ENCODE measurements around the gene FLOT1. TPM values are rescaled to one million over a fixed set of nuclear protein-coding genes. Genes with fewer than 3 reads are reported as not detected.

FLOT1 gene
- total RNA-seq, 1 donor from 2014 or later = 80.3 TPM

DNA sequence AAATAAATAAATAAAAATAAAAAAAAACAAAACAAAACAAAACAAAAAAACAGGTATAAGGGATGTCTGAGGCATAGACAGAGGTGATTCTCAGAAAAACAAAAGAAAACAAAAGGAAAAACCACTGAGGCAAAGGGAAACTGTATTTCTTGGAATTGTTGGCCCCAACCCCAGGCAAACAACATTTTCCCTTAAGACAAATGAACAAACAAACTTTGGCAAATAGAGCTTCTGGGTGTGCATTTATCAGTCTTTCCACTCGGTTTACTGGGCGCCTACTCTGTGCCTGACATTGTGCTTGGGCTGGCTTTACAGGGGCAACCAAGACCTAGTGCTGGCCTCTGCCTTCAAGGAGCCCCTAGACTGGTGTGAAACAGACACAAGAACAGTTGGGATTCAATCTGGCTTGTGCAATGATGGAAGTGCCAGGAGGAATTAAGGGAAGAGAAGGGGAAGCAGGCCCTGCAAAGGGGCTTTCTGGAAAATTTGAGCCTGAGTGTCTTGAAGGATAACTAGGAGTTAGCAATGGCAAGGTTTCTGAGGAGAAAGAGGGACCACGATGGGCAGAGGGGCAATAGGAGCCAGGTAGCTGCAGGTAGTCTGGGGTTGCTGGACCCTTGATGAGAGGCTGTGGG lies 35.6 kb upstream of the FLOT1 start:
- no peaks in the 10 kb centered on the region for H3K79me2 ChIP-seq (ENCODE audit: low read depth)
- H3K9ac ChIP-seq = no peak overlapping the region
- TF ChIP-seq EZH2 (IDR thresholded peaks at IDR 0.05) = no peak
- no peak for TF ChIP-seq CTCF (IDR thresholded peaks at IDR 0.05)
- no peak for TF ChIP-seq EZH2phosphoT487 (IDR thresholded peaks at IDR 0.05)
- peaks cover 4% of the 10 kb centered on the region for H3K4me1 ChIP-seq
- no peaks in the 10 kb centered on the region for H3F3A ChIP-seq (ENCODE audit: low read depth)
- H3K9me3 Mint-ChIP-seq = peaks cover 7% of the 10 kb centered on the region
- H4K20me1 ChIP-seq (ENCODE audit: low read depth) = no peaks in the 10 kb centered on the region
- no peaks in the 10 kb centered on the region for H3K9me3 ChIP-seq (ENCODE audit: low read depth)
- H3K27me3 ChIP-seq = no peaks in the 10 kb centered on the region
- peaks cover 13% of the 10 kb centered on the region for H3K27me3 Mint-ChIP-seq (ENCODE audit: insufficient read depth, low read depth)
- H2AFZ ChIP-seq (replicated peaks) = no peak overlapping the region
- H3K4me3 Mint-ChIP-seq = no peak overlapping the region
- H3K4me3 ChIP-seq = no peak overlapping the region
- no peaks in the 10 kb centered on the region for H3K36me3 Mint-ChIP-seq
- no peak for DNase-seq (ENCODE audit: low spot score)
- peaks cover 22% of the 10 kb centered on the region for H3K4me1 Mint-ChIP-seq
- no peak overlapping the region for H3K27ac Mint-ChIP-seq
- no peaks in the 10 kb centered on the region for H3K36me3 ChIP-seq
- no peak overlapping the region for H3K27ac ChIP-seq
- no peak overlapping the region for H3K4me2 ChIP-seq

GRCh38 chr6:30777155-30777485 lies 34.6 kb upstream of the FLOT1 start:
- H3K9me3 ChIP-seq (ENCODE audit: low read depth) = no peaks in the 10 kb centered on the region
- H3K79me2 ChIP-seq (ENCODE audit: low read depth) = no peaks in the 10 kb centered on the region
- H3K27me3 ChIP-seq = no peaks in the 10 kb centered on the region
- Mint-ChIP-seq H3K36me3 (no peaks in the 10 kb centered on the region), H3K27ac (no peak overlapping the region), H3K27me3 (ENCODE audit: insufficient read depth, low read depth) (peaks cover 18% of the 10 kb centered on the region), H3K9me3 (peaks cover 12% of the 10 kb centered on the region), H3K4me1 (peaks cover 29% of the 10 kb centered on the region), H3K4me3 (no peak overlapping the region)
- H3K9ac ChIP-seq = no peak overlapping the region
- peaks cover 4% of the 10 kb centered on the region for H3K4me1 ChIP-seq
- DNase-seq (ENCODE audit: low spot score) = no peak
- H2AFZ ChIP-seq (replicated peaks) = no peak overlapping the region
- H3F3A ChIP-seq (ENCODE audit: low read depth) = no peaks in the 10 kb centered on the region
- TF ChIP-seq EZH2phosphoT487 (IDR thresholded peaks at IDR 0.05) (no peak), CTCF (IDR thresholded peaks at IDR 0.05) (no peak), EZH2 (IDR thresholded peaks at IDR 0.05) (no peak)
- no peak overlapping the region for H3K4me3 ChIP-seq
- H3K4me2 ChIP-seq = no peak overlapping the region
- H3K36me3 ChIP-seq = no peaks in the 10 kb centered on the region
- no peak overlapping the region for H3K27ac ChIP-seq
- no peaks in the 10 kb centered on the region for H4K20me1 ChIP-seq (ENCODE audit: low read depth)

DNA sequence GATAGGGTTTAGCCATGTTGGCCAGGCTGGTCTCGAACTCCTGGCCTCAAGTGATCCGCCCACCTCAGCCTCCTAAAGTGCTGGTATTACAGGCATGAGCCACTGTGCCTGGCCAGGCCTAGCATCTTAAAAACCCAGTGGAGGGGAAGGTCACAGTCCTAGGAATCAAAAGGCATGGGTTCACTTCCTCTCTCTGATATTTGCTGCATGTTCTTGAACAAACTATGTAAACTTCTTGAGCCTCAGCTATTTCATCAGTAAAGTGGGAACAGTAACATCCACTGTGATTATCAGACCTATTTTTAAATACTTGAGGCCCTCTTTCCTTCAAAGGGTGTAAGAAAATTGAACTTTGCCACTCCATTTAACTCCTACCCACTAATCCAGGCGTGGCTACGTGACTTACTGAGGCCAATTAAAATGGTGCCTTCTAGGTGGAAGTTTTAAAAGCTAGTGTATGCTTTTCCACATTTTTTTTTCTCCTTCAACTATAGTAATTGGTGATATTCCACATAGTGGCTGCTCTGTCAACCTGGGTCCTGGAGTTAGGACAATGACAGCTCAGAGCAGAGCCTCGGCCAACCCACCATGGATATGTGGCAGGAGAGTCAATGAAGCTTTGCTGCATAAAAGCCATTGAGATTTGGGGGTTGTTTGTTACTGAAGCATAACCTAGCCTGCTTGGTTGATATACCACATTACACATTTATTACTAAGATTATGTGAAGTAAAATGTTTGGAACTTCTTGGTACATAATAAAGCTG lies 34.1 kb upstream of the FLOT1 start:
- H3K27ac Mint-ChIP-seq = peak overlapping the region; percentile 36
- Histone ChIP-seq H3K9me3 (ENCODE audit: low read depth) (no peaks in the 10 kb centered on the region), H3K27ac (no peak overlapping the region), H3K4me2 (no peak overlapping the region), H3K4me1 (peaks cover 4% of the 10 kb centered on the region), H3K36me3 (no peaks in the 10 kb centered on the region), H2AFZ (replicated peaks) (no peak overlapping the region), H3K9ac (no peak overlapping the region), H3K79me2 (ENCODE audit: low read depth) (no peaks in the 10 kb centered on the region), H3K4me3 (no peak overlapping the region), H4K20me1 (ENCODE audit: low read depth) (no peaks in the 10 kb centered on the region), H3K27me3 (no peaks in the 10 kb centered on the region), H3F3A (ENCODE audit: low read depth) (no peaks in the 10 kb centered on the region)
- peaks cover 10% of the 10 kb centered on the region for H3K9me3 Mint-ChIP-seq
- peaks cover 29% of the 10 kb centered on the region for H3K4me1 Mint-ChIP-seq
- H3K36me3 Mint-ChIP-seq = no peaks in the 10 kb centered on the region
- TF ChIP-seq CTCF (IDR thresholded peaks at IDR 0.05) = no peak
- H3K4me3 Mint-ChIP-seq = no peak overlapping the region
- H3K27me3 Mint-ChIP-seq (ENCODE audit: insufficient read depth, low read depth) = peaks cover 18% of the 10 kb centered on the region
- no peak for DNase-seq (ENCODE audit: low spot score)
